ENCODE results near the gene ENAM. TPM values are rescaled to one million over a fixed set of nuclear protein-coding genes. Genes with fewer than 3 reads are reported as not detected.

The ENAM gene
- total and polyA plus RNA-seq, 10 of the 15 experiments (the other 5 are each of a cell fraction or from before 2014, with no cell fraction given) = 0.04 to 1.3 (median 0.21) TPM

DNA sequence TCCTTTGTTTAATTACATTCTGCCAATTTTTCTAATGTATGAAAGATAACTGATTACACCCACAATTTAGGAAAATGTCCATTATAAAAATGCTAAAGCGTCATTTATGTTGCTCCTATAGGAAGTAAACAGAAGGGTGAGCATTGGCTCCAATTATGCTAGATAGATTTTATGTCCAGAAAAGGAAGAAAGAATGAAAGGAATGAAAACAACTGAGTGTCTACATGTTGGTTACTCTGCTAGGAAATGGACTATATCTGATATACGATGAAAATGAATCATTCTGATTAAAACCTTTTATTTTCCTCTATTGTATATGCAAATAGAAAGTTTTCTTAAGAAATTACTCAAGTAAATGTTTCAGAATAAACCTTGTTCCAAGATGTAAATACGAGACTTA is 1.6 kb downstream of the ENAM start:
- Histone ChIP-seq H3K4me1 (ENCODE audit: control insufficient read depth, insufficient read depth, low read length) (no peaks in the 10 kb centered on the region), H2AFZ (ENCODE audit: control insufficient read depth, low read depth, low read length) (no peak overlapping the region), H3K4me2 (ENCODE audit: control insufficient read depth, insufficient read depth) (no peak overlapping the region), H3K27me3 (replicated peaks in 1 of 2; ENCODE audit: control insufficient read depth in 2 of 2, insufficient read depth in 2 of 2, low read length in 1 of 2) (no peaks in the 10 kb centered on the region), H3K4me3 (no peak overlapping the region), H3K36me3 (ENCODE audit: control insufficient read depth in 2 of 2, insufficient read depth in 2 of 2, low read length in 1 of 2) (no peaks in the 10 kb centered on the region), H3K9me3 (replicated peaks; ENCODE audit: control insufficient read depth, insufficient read depth, low read length) (no peaks in the 10 kb centered on the region), H3K9ac (ENCODE audit: control insufficient read depth, insufficient read depth, low read length) (no peak overlapping the region), H4K20me1 (ENCODE audit: control insufficient read depth, insufficient read depth) (no peaks in the 10 kb centered on the region), H3K27ac (ENCODE audit: control insufficient read depth, insufficient read depth) (no peak overlapping the region), H3K79me2 (ENCODE audit: control insufficient read depth, insufficient read depth, low read length) (no peaks in the 10 kb centered on the region)
- ATAC-seq (no peak), FAIRE-seq (no peak), DNase-seq (ENCODE audit: low read depth, low spot score) (no peak)
- no TSS peak for BruUV-seq (replicated peaks)
- ChIA-PET SMC1A (ENCODE audit: uncharacterized antibody, unreplicated experiment) (interaction anchor here (4.3 kb wide), 1 partner anchor 14 kb away, joined by 20 read pairs; no protein-coding TSS in a partner anchor), RAD21 (ENCODE audit: unreplicated experiment) (no interaction called here), CTCF (no interaction called here), POLR2A (no interaction called here)
- no peak for TF ChIP-seq HDGF (IDR thresholded peaks at IDR 0.05)
- TF ChIP-seq, protein P1, sequence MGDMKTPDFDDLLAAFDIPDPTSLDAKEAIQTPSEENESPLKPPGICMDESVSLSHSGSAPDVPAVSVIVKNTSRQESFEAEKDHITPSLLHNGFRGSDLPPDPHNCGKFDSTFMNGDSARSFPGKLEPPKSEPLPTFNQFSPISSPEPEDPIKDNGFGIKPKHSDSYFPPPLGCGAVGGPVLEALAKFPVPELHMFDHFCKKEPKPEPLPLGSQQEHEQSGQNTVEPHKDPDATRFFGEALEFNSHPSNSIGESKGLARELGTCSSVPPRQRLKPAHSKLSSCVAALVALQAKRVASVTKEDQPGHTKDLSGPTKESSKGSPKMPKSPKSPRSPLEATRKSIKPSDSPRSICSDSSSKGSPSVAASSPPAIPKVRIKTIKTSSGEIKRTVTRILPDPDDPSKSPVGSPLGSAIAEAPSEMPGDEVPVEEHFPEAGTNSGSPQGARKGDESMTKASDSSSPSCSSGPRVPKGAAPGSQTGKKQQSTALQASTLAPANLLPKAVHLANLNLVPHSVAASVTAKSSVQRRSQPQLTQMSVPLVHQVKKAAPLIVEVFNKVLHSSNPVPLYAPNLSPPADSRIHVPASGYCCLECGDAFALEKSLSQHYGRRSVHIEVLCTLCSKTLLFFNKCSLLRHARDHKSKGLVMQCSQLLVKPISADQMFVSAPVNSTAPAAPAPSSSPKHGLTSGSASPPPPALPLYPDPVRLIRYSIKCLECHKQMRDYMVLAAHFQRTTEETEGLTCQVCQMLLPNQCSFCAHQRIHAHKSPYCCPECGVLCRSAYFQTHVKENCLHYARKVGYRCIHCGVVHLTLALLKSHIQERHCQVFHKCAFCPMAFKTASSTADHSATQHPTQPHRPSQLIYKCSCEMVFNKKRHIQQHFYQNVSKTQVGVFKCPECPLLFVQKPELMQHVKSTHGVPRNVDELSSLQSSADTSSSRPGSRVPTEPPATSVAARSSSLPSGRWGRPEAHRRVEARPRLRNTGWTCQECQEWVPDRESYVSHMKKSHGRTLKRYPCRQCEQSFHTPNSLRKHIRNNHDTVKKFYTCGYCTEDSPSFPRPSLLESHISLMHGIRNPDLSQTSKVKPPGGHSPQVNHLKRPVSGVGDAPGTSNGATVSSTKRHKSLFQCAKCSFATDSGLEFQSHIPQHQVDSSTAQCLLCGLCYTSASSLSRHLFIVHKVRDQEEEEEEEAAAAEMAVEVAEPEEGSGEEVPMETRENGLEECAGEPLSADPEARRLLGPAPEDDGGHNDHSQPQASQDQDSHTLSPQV (IDR thresholded peaks at IDR 0.05) = no peak
- in situ Hi-C loops (cut with MboI) (no loop called here), intact Hi-C loops (cut with micrococcal nuclease; ENCODE audit: unreplicated experiment) (no loop called here)
- WGBS (ENCODE audit: insufficient coverage, insufficient replicate concordance, low lambda C conversion rate, missing lambda C conversion rate) = 32% methylated on average over 3 of the region's 3 CpGs

DNA sequence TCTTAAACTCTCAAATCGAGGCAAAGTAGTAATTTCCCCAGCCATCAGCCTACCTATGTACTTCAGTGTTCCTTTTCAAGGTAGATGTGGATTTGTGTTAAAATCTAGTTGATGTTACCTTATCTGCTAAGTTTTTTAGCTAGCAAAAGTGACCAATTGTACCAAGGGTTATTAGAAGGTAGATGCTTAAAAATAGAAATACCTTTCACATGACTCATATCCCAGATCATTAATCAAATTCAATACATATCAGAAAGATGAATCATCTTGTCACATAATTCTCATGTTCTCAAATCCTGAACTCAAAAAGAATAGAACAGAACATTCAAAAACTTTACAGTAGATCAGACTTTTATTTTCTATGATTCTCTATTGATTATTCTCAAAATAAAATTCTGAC is 3.5 kb downstream of the ENAM start:
- no peak overlapping the region for H3K27ac ChIP-seq (ENCODE audit: control insufficient read depth, insufficient read depth)
- H3K36me3 ChIP-seq (ENCODE audit: control insufficient read depth in 2 of 2, insufficient read depth in 2 of 2, low read length in 1 of 2) = no peaks in the 10 kb centered on the region
- ATAC-seq = no peak
- H3K4me1 ChIP-seq (ENCODE audit: control insufficient read depth, insufficient read depth, low read length) = no peaks in the 10 kb centered on the region
- no peaks in the 10 kb centered on the region for H3K27me3 ChIP-seq (replicated peaks in 1 of 2; ENCODE audit: control insufficient read depth in 2 of 2, insufficient read depth in 2 of 2, low read length in 1 of 2)
- no peak overlapping the region for H2AFZ ChIP-seq (ENCODE audit: control insufficient read depth, low read depth, low read length)
- ChIA-PET POLR2A (no interaction called here), RAD21 (ENCODE audit: unreplicated experiment) (no interaction called here), SMC1A (ENCODE audit: uncharacterized antibody, unreplicated experiment) (no interaction called here), CTCF (interaction anchor here (0.6 kb wide), 2 partner anchors 10 to 551 kb away, joined by 3 read pairs; no protein-coding TSS in a partner anchor)
- H3K9me3 ChIP-seq (replicated peaks; ENCODE audit: control insufficient read depth, insufficient read depth, low read length) = no peaks in the 10 kb centered on the region
- no peaks in the 10 kb centered on the region for H4K20me1 ChIP-seq (ENCODE audit: control insufficient read depth, insufficient read depth)
- no TSS peak for BruUV-seq (replicated peaks)
- 15% methylated on average over 1 of the region's 1 CpG for WGBS (ENCODE audit: insufficient coverage, insufficient replicate concordance, low lambda C conversion rate, missing lambda C conversion rate)
- in situ Hi-C loops (cut with MboI) (no loop called here), intact Hi-C loops (cut with micrococcal nuclease; ENCODE audit: unreplicated experiment) (no loop called here)
- DNase-seq (ENCODE audit: low read depth, low spot score) = no peak
- no peak overlapping the region for H3K4me2 ChIP-seq (ENCODE audit: control insufficient read depth, insufficient read depth)
- no peaks in the 10 kb centered on the region for H3K79me2 ChIP-seq (ENCODE audit: control insufficient read depth, insufficient read depth, low read length)
- no peak for FAIRE-seq
- no peak overlapping the region for H3K4me3 ChIP-seq
- no peak overlapping the region for H3K9ac ChIP-seq (ENCODE audit: control insufficient read depth, insufficient read depth, low read length)
- TF ChIP-seq CREM (IDR thresholded peaks at IDR 0.05; ENCODE audit: low read depth) (no peak), BCL11A (IDR thresholded peaks at IDR 0.05; ENCODE audit: low read depth, low read length) (no peak), ZBED1 (IDR thresholded peaks at IDR 0.05; ENCODE audit: borderline replicate concordance) (no peak), KAT2A (conservative IDR thresholded peaks at IDR 0.05; ENCODE audit: control insufficient read depth, low read depth, low read length) (no peak), ZNF217 (IDR thresholded peaks at IDR 0.05) (no peak), ZNF384 (IDR thresholded peaks at IDR 0.05; ENCODE audit: borderline replicate concordance, low read depth, low read length) (no peak), SP1 (IDR thresholded peaks at IDR 0.05; ENCODE audit: low read depth, low read length) (no peak), NBN (IDR thresholded peaks at IDR 0.05) (no peak), EZH2 (IDR thresholded peaks at IDR 0.05; ENCODE audit: borderline replicate concordance, control insufficient read depth, low read depth, low read length) (no peak), BRCA1 (IDR thresholded peaks at IDR 0.05; ENCODE audit: low read depth, low read length) (no peak), SIN3A (IDR thresholded peaks at IDR 0.05; ENCODE audit: low read depth, low read length) (no peak), JUND (IDR thresholded peaks at IDR 0.05; ENCODE audit: low read depth, low read length) (no peak), SIX5 (IDR thresholded peaks at IDR 0.05; ENCODE audit: low read depth, low read length, severe bottlenecking) (no peak)
- TF ChIP-seq, protein P2, sequence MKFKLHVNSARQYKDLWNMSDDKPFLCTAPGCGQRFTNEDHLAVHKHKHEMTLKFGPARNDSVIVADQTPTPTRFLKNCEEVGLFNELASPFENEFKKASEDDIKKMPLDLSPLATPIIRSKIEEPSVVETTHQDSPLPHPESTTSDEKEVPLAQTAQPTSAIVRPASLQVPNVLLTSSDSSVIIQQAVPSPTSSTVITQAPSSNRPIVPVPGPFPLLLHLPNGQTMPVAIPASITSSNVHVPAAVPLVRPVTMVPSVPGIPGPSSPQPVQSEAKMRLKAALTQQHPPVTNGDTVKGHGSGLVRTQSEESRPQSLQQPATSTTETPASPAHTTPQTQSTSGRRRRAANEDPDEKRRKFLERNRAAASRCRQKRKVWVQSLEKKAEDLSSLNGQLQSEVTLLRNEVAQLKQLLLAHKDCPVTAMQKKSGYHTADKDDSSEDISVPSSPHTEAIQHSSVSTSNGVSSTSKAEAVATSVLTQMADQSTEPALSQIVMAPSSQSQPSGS (IDR thresholded peaks at IDR 0.05; ENCODE audit: low read length) = no peak

All from GM12878 (cell line).